Breast epithelium (tissue), 3 donors: ENCODE results near the gene ZIM2.

Source experiments
- POLR2A ChIP-seq: fragments of 450-650 bp; IDR thresholded peaks from one replicate; pipeline ENCODE4 v1.6.1; 2016; ENCODE audit warnings: antibody characterized with exemption, mild to moderate bottlenecking, moderate library complexity
- POLR2AphosphoS5 ChIP-seq, 3 donors: sonication (generic); formaldehyde crosslinking; IDR thresholded peaks; one replicate each; pipeline ENCODE4 v1.6.1; 2017; ENCODE audit warnings: antibody characterized with exemption in 3 of 3
- TF ChIP-seq, protein P1 (sequence below), 3 donors: fragments of 450-650 bp; IDR thresholded peaks; one replicate each; pipeline ENCODE4 v1.5.1; 2016 to 2017; ENCODE audit warnings: antibody characterized with exemption in 3 of 3, mild to moderate bottlenecking in 3 of 3, moderate library complexity in 3 of 3

DNA sequence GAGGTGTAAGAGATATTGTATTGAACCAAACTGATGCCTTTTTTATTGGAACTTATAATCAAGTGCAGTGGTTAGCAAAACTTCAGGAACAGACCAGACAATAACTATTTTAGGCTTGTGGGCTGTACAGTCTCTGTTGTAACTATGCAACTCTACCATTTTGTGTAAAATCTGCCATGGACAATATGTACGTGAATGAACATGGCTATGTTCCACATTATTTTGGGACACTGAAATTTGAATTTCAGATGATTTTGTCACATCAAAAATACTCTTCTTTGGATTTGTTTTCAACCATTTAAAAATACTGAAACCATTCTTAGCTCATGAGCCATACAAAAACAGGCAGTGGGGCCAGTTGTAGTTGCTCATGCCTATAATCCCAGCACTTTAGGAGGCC, 27.9 kb upstream of the ZIM2 start:
- TF ChIP-seq, protein P1, sequence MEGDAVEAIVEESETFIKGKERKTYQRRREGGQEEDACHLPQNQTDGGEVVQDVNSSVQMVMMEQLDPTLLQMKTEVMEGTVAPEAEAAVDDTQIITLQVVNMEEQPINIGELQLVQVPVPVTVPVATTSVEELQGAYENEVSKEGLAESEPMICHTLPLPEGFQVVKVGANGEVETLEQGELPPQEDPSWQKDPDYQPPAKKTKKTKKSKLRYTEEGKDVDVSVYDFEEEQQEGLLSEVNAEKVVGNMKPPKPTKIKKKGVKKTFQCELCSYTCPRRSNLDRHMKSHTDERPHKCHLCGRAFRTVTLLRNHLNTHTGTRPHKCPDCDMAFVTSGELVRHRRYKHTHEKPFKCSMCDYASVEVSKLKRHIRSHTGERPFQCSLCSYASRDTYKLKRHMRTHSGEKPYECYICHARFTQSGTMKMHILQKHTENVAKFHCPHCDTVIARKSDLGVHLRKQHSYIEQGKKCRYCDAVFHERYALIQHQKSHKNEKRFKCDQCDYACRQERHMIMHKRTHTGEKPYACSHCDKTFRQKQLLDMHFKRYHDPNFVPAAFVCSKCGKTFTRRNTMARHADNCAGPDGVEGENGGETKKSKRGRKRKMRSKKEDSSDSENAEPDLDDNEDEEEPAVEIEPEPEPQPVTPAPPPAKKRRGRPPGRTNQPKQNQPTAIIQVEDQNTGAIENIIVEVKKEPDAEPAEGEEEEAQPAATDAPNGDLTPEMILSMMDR (IDR thresholded peaks at IDR 0.05) = no peak
- TF ChIP-seq POLR2AphosphoS5 (IDR thresholded peaks at IDR 0.05) = no peak
- no peak for TF ChIP-seq POLR2A
